ENCODE results near the gene SH2D1A. TPM values are rescaled to one million over a fixed set of nuclear protein-coding genes. Genes with fewer than 3 reads are reported as not detected.
"Not testable (repeated sequence)": the region's sequence is repeated elsewhere in the genome, so short reads cannot be mapped to it uniquely, and the experiment has no call there.

Gene SH2D1A
- under 1 TPM in 1 of 2 donors, not detected in 1; 0.52 TPM for total RNA-seq

DNA sequence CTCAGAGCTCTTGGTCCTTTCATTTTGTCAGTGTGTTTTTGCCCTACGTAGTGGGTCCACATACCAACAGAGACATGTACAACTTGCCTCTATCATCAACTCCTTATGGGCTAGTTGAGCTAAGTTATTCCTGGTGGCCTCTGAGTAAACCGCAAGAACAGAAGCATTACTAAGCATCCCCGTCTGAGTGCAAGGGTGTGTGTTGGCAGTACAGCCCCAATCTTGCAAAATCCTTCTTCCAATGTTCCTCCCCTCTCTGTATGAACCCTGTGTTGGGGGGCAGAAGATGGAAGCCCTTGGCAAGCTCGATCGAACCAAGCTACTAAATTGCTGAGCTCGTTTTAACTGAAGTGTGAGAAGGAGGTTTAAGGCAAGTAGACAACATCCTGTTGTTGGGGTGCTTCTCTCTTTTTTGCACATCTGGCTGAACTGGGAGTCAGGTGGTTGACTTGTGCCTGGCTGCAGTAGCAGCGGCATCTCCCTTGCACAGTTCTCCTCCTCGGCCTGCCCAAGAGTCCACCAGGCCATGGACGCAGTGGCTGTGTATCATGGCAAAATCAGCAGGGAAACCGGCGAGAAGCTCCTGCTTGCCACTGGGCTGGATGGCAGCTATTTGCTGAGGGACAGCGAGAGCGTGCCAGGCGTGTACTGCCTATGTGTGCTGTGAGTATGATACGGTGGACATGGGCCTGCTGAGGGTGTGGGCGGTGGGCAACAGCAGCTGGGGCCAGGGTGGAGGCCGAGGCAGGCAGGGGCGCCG is at the start of gene SH2D1A:
TSS of gene SH2D1A (plus strand) at position 447 of the 760 bp plus-strand sequence. CDS start at position 527, 80 bp downstream.
- DNase-seq = no peak
- intact Hi-C loops (cut with DNase I) = no loop called here

DNA sequence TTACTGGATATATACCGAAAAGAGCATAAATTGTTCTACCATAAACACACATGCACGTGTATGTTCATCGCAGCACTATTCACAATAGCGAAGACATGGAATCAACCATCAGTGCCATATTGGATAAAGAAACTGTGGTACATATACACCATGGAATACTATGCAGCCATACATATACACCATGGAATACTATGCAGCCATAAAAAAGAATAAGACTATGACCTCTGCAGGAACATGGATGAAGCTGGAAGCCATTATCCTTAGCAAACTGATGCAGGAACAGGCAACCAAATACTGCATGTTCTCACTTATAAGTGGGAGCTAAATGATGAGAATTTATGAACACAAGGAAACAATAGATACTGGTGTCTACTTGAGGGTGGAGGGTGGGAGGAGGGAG is 47.0 kb upstream of the SH2D1A start:
- H3K27ac ChIP-seq; H3K4me1 ChIP-seq; DNase-seq; H3K4me3 ChIP-seq; H3K9me3 ChIP-seq; ATAC-seq; intact Hi-C loops (cut with DNase I); H3K27me3 ChIP-seq; H3K36me3 ChIP-seq (replicated peaks in 1 of 2; ENCODE audit: insufficient read depth in 1 of 2, low read depth in 2 of 2): not testable (repeated sequence)
- WGBS, 2 donors = 92 to 100% methylated on average over 4 of the region's 4 CpGs

More for the DNA sequence above, at the start of gene SH2D1A:
- Histone ChIP-seq H3K27me3 (no peaks in the 10 kb centered on the region), H3K9me3 (no peaks in the 10 kb centered on the region), H3K4me1 (no peaks in the 10 kb centered on the region), H3K27ac (no peak within 1 kb of the TSS), H3K36me3 (replicated peaks in 1 of 2; ENCODE audit: insufficient read depth in 1 of 2, low read depth in 2 of 2) (no peaks in the 10 kb centered on the region), H3K4me3 (no peak within 1 kb of the TSS)
- WGBS, 2 donors = 70 to 75% methylated on average over 8 to 19 of the region's 19 CpGs
- ATAC-seq = no peak
- TF ChIP-seq, protein P1, sequence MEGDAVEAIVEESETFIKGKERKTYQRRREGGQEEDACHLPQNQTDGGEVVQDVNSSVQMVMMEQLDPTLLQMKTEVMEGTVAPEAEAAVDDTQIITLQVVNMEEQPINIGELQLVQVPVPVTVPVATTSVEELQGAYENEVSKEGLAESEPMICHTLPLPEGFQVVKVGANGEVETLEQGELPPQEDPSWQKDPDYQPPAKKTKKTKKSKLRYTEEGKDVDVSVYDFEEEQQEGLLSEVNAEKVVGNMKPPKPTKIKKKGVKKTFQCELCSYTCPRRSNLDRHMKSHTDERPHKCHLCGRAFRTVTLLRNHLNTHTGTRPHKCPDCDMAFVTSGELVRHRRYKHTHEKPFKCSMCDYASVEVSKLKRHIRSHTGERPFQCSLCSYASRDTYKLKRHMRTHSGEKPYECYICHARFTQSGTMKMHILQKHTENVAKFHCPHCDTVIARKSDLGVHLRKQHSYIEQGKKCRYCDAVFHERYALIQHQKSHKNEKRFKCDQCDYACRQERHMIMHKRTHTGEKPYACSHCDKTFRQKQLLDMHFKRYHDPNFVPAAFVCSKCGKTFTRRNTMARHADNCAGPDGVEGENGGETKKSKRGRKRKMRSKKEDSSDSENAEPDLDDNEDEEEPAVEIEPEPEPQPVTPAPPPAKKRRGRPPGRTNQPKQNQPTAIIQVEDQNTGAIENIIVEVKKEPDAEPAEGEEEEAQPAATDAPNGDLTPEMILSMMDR (IDR thresholded peaks at IDR 0.05) = no peak
- TF ChIP-seq POLR2A (IDR thresholded peaks at IDR 0.05) = no peak

DNA sequence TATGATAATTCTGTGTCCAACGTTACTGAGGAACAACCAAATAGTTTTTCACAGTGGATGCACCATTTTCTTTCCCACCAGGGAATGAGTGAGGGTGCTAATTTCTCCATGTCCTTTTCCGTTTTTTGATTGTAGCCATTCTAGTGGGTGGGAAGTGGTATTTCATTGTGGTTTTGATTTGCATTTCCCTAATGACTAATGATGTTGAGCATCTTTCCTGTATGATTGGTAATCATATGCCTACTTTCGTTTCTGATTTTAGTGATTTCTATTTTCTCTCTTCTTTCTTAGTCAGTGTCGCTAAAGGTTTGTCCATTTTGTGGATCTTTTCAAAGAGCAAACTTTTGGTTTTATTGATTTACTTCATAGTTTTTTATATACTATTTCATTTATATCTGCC is 46.0 kb upstream of the SH2D1A start:
- 57 to 71% methylated on average over 4 of the region's 4 CpGs for WGBS, 2 donors
- no peak for ATAC-seq

DNA sequence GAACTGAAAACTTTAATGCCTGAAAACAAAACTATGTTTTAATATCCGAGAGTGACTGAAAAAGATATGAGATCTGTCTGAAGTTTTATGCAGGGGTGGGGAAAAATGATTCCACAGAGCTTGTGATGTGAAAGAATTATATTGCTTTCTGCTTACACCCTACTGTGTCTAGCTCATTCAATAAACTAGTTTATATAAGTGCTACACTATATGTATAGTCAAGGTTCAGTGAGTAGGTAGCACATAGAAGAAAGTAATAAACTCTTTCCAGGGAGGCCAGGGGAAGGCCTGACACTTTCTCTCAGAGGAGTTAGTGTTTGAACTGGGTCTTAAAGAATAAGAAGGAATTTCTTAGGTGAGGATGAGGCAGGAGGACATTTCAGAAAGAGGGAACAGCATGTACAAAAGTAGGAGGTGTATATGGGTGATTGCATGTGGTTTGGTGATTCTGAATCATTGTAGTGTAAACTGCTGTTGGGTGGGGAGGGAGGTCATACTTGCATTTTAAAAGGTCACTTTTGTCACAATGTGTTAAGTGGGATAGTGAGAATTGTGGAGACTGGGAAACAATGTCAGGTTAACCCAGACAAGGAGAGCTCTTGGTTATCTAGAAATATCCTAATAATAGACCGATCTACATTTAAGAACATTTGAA is 39.0 kb upstream of the SH2D1A start:
- H3K36me3 ChIP-seq (replicated peaks in 1 of 2; ENCODE audit: insufficient read depth in 1 of 2, low read depth in 2 of 2) = no peaks in the 10 kb centered on the region
- intact Hi-C loops (cut with DNase I) = no loop called here
- DNase-seq = no peak
- TF ChIP-seq POLR2A (IDR thresholded peaks at IDR 0.05) = no peak
- TF ChIP-seq, protein P1 (IDR thresholded peaks at IDR 0.05) = no peak
- ATAC-seq = no peak
- WGBS, 2 donors = 36 to 63% methylated on average over 1 to 2 of the region's 2 CpGs
- H3K4me3 ChIP-seq = no peak overlapping the region
- no peaks in the 10 kb centered on the region for H3K4me1 ChIP-seq
- no peaks in the 10 kb centered on the region for H3K27me3 ChIP-seq
- no peak overlapping the region for H3K27ac ChIP-seq
- H3K9me3 ChIP-seq = no peaks in the 10 kb centered on the region

More for the DNA sequence above, 46.0 kb upstream of the SH2D1A start:
- H3K36me3 ChIP-seq (replicated peaks in 1 of 2; ENCODE audit: insufficient read depth in 1 of 2, low read depth in 2 of 2) = no peaks in the 10 kb centered on the region
- H3K27me3 ChIP-seq = no peaks in the 10 kb centered on the region
- H3K27ac ChIP-seq = no peak overlapping the region
- H3K4me1 ChIP-seq = no peaks in the 10 kb centered on the region
- H3K9me3 ChIP-seq = no peaks in the 10 kb centered on the region
- no peak overlapping the region for H3K4me3 ChIP-seq
- intact Hi-C loops (cut with DNase I) = no loop called here
- TF ChIP-seq, protein P1 (IDR thresholded peaks at IDR 0.05) = no peak
- no peak for TF ChIP-seq POLR2A (IDR thresholded peaks at IDR 0.05)
- no peak for DNase-seq

DNA sequence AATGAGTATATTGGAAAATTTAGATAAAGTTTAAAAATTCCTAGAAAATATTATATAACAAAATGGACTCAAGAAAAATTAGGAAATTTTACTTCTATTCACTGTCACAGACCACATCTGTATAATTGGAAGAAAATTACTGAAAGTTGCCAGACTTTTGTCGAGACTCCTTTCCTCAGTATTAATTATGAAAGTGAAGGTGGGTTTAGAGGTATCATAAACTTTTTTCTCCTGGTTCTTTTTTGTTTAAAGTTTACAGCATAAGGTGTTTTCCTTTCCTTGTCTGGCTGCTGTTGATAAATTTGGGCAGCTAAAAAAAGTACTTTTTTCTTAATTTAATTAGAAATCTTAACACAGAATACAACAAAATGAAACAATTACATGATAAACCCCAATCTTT is 20.6 kb upstream of the SH2D1A start:
- H3K9me3 ChIP-seq = no peaks in the 10 kb centered on the region
- intact Hi-C loops (cut with DNase I) = no loop called here
- no peaks in the 10 kb centered on the region for H3K36me3 ChIP-seq (replicated peaks in 1 of 2; ENCODE audit: insufficient read depth in 1 of 2, low read depth in 2 of 2)
- no peak overlapping the region for H3K27ac ChIP-seq
- no peak for ATAC-seq
- TF ChIP-seq, protein P1 (IDR thresholded peaks at IDR 0.05) = no peak
- no peak for TF ChIP-seq POLR2A (IDR thresholded peaks at IDR 0.05)
- no peaks in the 10 kb centered on the region for H3K27me3 ChIP-seq
- no peaks in the 10 kb centered on the region for H3K4me1 ChIP-seq
- H3K4me3 ChIP-seq = no peak overlapping the region
- WGBS, 2 donors = 76 to 79% methylated on average over 1 of the region's 1 CpG
- no peak for DNase-seq

Measured in body of pancreas (tissue), 4 donors.